Measurements from ENCODE around the gene GPRC5C.

The GPRC5C gene

GRCh38 chr17:74473294-74473693, 41.4 kb downstream of the GPRC5C start:
- TF ChIP-seq CEBPB (IDR thresholded peaks at IDR 0.05), result no peak
- TF ChIP-seq REST (IDR thresholded peaks at IDR 0.05; ENCODE audit: low read depth), result no peak
- no peak for TF ChIP-seq TCF12 (IDR thresholded peaks at IDR 0.05; ENCODE audit: low read depth)
- no peak for TF ChIP-seq EGR1 (IDR thresholded peaks at IDR 0.05)
- no peak for TF ChIP-seq FOXM1 (IDR thresholded peaks at IDR 0.05; ENCODE audit: borderline replicate concordance, low read depth)
- no peak for TF ChIP-seq NFIC (IDR thresholded peaks at IDR 0.05)
- TF ChIP-seq ZBTB7A (IDR thresholded peaks at IDR 0.05; ENCODE audit: low read depth), result no peak
- no peak for TF ChIP-seq MAX (IDR thresholded peaks at IDR 0.05)
- TF ChIP-seq EP300 (IDR thresholded peaks at IDR 0.05; ENCODE audit: borderline replicate concordance), result no peak
- no peak for TF ChIP-seq TAF1 (IDR thresholded peaks at IDR 0.05; ENCODE audit: low read depth)
- TF ChIP-seq TEAD4 (IDR thresholded peaks at IDR 0.05), result no peak
- no peak for TF ChIP-seq YY1 (IDR thresholded peaks at IDR 0.05; ENCODE audit: low read depth)
- no peak for TF ChIP-seq RAD21 (IDR thresholded peaks at IDR 0.05; ENCODE audit: low read depth)
- TF ChIP-seq CREB1 (IDR thresholded peaks at IDR 0.05; ENCODE audit: low read depth), result no peak

DNA sequence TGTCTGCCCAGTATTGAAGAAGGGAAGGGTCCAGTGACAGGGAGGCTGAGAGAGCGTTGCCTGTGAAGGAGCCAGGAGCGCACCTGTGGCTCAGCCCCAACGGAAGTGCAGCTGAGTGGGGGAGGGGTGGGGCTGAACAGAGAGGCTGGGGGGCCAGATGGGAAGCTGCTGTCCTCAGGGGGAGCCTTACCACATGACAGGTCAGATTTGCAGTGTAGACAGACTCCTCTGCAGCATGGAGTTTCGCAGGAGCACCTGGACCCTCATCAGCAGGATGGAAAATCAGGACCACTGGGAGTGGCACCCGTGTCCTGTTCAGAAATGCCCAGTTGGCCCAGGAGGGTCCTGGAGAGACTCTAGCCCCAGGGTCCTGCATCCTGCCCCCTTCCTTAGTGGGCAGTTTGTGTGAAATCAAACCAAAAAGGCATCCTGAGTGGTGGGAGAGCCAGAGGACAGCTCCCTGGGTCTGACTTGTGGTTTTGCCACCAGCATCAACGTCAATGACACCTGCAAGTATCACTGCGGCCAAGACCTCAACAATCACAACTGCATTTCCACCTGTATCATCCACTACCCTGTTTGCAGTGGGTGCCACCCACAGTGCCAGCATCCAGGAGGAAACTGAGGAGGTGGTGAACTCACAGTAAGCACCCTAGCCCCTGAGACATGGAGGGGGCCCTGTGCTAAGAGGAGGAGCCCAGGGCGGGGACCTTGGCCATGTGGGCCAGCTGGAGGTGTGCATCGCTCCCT, 42.3 kb downstream of the GPRC5C start:
- TF ChIP-seq NFIC (IDR thresholded peaks at IDR 0.05), result no peak
- TF ChIP-seq YY1 (IDR thresholded peaks at IDR 0.05; ENCODE audit: low read depth), result no peak
- no peak for TF ChIP-seq EGR1 (IDR thresholded peaks at IDR 0.05)
- TF ChIP-seq RAD21 (IDR thresholded peaks at IDR 0.05; ENCODE audit: low read depth), result no peak
- TF ChIP-seq ZBTB7A (IDR thresholded peaks at IDR 0.05; ENCODE audit: low read depth), result no peak
- no peak for TF ChIP-seq FOXM1 (IDR thresholded peaks at IDR 0.05; ENCODE audit: borderline replicate concordance, low read depth)
- TF ChIP-seq, protein P1, sequence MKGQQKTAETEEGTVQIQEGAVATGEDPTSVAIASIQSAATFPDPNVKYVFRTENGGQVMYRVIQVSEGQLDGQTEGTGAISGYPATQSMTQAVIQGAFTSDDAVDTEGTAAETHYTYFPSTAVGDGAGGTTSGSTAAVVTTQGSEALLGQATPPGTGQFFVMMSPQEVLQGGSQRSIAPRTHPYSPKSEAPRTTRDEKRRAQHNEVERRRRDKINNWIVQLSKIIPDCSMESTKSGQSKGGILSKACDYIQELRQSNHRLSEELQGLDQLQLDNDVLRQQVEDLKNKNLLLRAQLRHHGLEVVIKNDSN (IDR thresholded peaks at IDR 0.05), result no peak
- no peak for TF ChIP-seq TEAD4 (IDR thresholded peaks at IDR 0.05)
- TF ChIP-seq TCF12 (IDR thresholded peaks at IDR 0.05; ENCODE audit: low read depth), result no peak
- TF ChIP-seq CEBPB (IDR thresholded peaks at IDR 0.05), result no peak
- no peak for TF ChIP-seq CREB1 (IDR thresholded peaks at IDR 0.05; ENCODE audit: low read depth)
- TF ChIP-seq EP300 (IDR thresholded peaks at IDR 0.05; ENCODE audit: borderline replicate concordance), result no peak
- TF ChIP-seq REST (IDR thresholded peaks at IDR 0.05; ENCODE audit: low read depth), result no peak
- TF ChIP-seq TAF1 (IDR thresholded peaks at IDR 0.05; ENCODE audit: low read depth), result no peak
- no peak for TF ChIP-seq MAX (IDR thresholded peaks at IDR 0.05)

GRCh38 chr17:74475189-74475588, 43.3 kb downstream of the GPRC5C start:
- TF ChIP-seq MAX (IDR thresholded peaks at IDR 0.05), result no peak
- TF ChIP-seq YY1 (IDR thresholded peaks at IDR 0.05; ENCODE audit: low read depth), result no peak
- no peak for TF ChIP-seq RAD21 (IDR thresholded peaks at IDR 0.05; ENCODE audit: low read depth)

- TF ChIP-seq ZBTB7A (IDR thresholded peaks at IDR 0.05; ENCODE audit: low read depth) (no peak), FOXM1 (IDR thresholded peaks at IDR 0.05; ENCODE audit: borderline replicate concordance, low read depth) (no peak), MAX (IDR thresholded peaks at IDR 0.05) (no peak), YY1 (IDR thresholded peaks at IDR 0.05; ENCODE audit: low read depth) (no peak), NFIC (IDR thresholded peaks at IDR 0.05) (no peak), CEBPB (IDR thresholded peaks at IDR 0.05) (no peak), TEAD4 (IDR thresholded peaks at IDR 0.05) (no peak), EGR1 (IDR thresholded peaks at IDR 0.05) (no peak), TAF1 (IDR thresholded peaks at IDR 0.05; ENCODE audit: low read depth) (no peak), TCF12 (IDR thresholded peaks at IDR 0.05; ENCODE audit: low read depth) (no peak), RAD21 (IDR thresholded peaks at IDR 0.05; ENCODE audit: low read depth) (no peak)
- TF ChIP-seq, protein P1 (IDR thresholded peaks at IDR 0.05), result no peak
Observed at GRCh38 chr17:74477411-74477810, 45.5 kb downstream of the GPRC5C start.

- TF ChIP-seq CEBPB (IDR thresholded peaks at IDR 0.05) (no peak), EP300 (IDR thresholded peaks at IDR 0.05; ENCODE audit: borderline replicate concordance) (no peak), ZBTB7A (IDR thresholded peaks at IDR 0.05; ENCODE audit: low read depth) (no peak), FOXM1 (IDR thresholded peaks at IDR 0.05; ENCODE audit: borderline replicate concordance, low read depth) (no peak), CREB1 (IDR thresholded peaks at IDR 0.05; ENCODE audit: low read depth) (no peak), YY1 (IDR thresholded peaks at IDR 0.05; ENCODE audit: low read depth) (no peak), TAF1 (IDR thresholded peaks at IDR 0.05; ENCODE audit: low read depth) (no peak)
Observed at GRCh38 chr17:74478420-74479100, 46.7 kb downstream of the GPRC5C start.

All from Ishikawa (cell line).